ENCODE data around the gene PITPNC1. TPM values are rescaled to one million over a fixed set of nuclear protein-coding genes. Genes with fewer than 3 reads are reported as not detected.

Gene PITPNC1
- total RNA-seq, 1 donor from 2014 or later, result 25.4 TPM

GRCh38 chr17:67496286-67496685 lies 119.2 kb downstream of the PITPNC1 start:
- DNase-seq (no peak), ATAC-seq (no peak)
- H3K9me3 ChIP-seq, result no peaks in the 10 kb centered on the region
- intact Hi-C loops (cut with DNase I), result no loop called here
- H3K27ac ChIP-seq, result no peak overlapping the region
- TF ChIP-seq CTCF (IDR thresholded peaks at IDR 0.05), result no peak
- H3K4me1 ChIP-seq, result peaks cover 9% of the 10 kb centered on the region
- no peaks in the 10 kb centered on the region for H3K36me3 ChIP-seq
- H3K4me3 ChIP-seq, result no peak overlapping the region
- H3K27me3 ChIP-seq, result no peaks in the 10 kb centered on the region

- Histone ChIP-seq H3K9me3 (no peaks in the 10 kb centered on the region), H3K4me1 (no peaks in the 10 kb centered on the region), H3K4me3 (no peak overlapping the region), H3K27me3 (no peaks in the 10 kb centered on the region), H3K27ac (no peak overlapping the region), H3K36me3 (no peaks in the 10 kb centered on the region)
- ATAC-seq, result no peak
- TF ChIP-seq CTCF (IDR thresholded peaks at IDR 0.05), result no peak
- DNase-seq, result no peak
- intact Hi-C loops (cut with DNase I), result no loop called here
Observed at GRCh38 chr17:67499685-67500084, 122.6 kb downstream of the PITPNC1 start.

GRCh38 chr17:67500261-67500660 lies 123.2 kb downstream of the PITPNC1 start:
- TF ChIP-seq CTCF (IDR thresholded peaks at IDR 0.05), result no peak
- intact Hi-C loops (cut with DNase I), result no loop called here
- Histone ChIP-seq H3K27me3 (no peaks in the 10 kb centered on the region), H3K9me3 (no peaks in the 10 kb centered on the region), H3K4me3 (no peak overlapping the region), H3K27ac (no peak overlapping the region), H3K4me1 (no peaks in the 10 kb centered on the region), H3K36me3 (no peaks in the 10 kb centered on the region)
- DNase-seq (no peak), ATAC-seq (no peak)

DNA sequence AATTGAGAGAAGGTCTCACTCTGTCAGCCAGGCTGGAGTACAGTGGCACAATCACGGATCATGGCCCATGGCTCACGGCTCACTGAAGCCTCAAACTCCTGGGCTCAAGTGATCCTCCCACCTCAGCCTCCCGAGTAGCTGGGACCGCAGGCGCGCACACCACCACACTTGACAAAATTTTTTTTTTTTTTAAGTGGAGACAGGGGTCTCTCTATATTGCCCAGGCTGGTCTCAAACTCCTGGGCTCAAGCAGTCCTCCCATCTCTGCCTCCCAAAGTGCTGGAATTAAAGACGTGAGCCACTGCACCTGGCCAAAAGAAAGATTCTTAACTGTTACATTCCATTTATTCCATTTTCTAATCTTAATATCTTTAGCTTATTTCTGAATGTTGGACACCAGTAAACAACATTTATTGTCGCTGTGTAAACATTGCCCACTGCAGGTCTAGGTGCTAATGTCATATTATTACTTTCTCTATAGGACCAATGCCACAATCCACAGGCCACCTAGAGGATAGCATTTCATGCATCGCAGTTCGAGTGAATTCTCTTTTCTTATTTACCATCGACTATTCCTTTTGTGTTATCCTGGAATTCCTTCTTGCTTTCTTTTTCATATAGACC lies 123.7 kb downstream of the PITPNC1 start:
- no peak for ATAC-seq
- no peaks in the 10 kb centered on the region for H3K27me3 ChIP-seq
- H3K4me1 ChIP-seq, result no peaks in the 10 kb centered on the region
- H3K4me3 ChIP-seq, result no peak overlapping the region
- H3K9me3 ChIP-seq, result no peaks in the 10 kb centered on the region
- TF ChIP-seq CTCF (IDR thresholded peaks at IDR 0.05), result no peak
- H3K27ac ChIP-seq, result no peak overlapping the region
- intact Hi-C loops (cut with DNase I), result no loop called here
- H3K36me3 ChIP-seq, result no peaks in the 10 kb centered on the region
- no peak for DNase-seq

DNA sequence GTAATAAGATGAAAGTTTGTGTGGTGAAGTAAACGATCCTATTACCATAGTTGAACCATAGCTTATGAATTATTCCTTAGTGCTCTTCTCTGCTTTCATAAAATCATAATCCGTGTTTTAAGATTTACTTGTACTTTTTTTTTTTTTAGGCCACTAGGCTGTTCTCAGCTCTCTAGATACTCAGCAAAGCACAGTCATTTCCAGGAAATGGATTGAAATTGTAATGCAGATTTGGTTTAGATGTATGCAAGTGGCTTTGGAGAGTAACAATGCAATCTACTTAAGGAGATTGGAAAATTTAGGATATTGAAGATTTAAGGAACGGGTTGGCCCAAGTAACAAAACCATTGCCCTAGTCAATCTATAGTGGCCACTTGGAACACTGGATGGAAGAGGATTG lies 125.1 kb downstream of the PITPNC1 start:
- no peak for DNase-seq
- H3K4me3 ChIP-seq, result no peak overlapping the region
- no peaks in the 10 kb centered on the region for H3K27me3 ChIP-seq
- no peak for ATAC-seq
- TF ChIP-seq CTCF (IDR thresholded peaks at IDR 0.05), result no peak
- H3K4me1 ChIP-seq, result no peaks in the 10 kb centered on the region
- intact Hi-C loops (cut with DNase I), result no loop called here
- H3K9me3 ChIP-seq, result no peaks in the 10 kb centered on the region
- H3K36me3 ChIP-seq, result no peaks in the 10 kb centered on the region
- no peak overlapping the region for H3K27ac ChIP-seq

- no peak for TF ChIP-seq CTCF (IDR thresholded peaks at IDR 0.05)
- intact Hi-C loops (cut with DNase I), result no loop called here
- no peaks in the 10 kb centered on the region for H3K4me1 ChIP-seq
- no peaks in the 10 kb centered on the region for H3K36me3 ChIP-seq
- H3K27me3 ChIP-seq, result no peaks in the 10 kb centered on the region
- DNase-seq, result no peak
- ATAC-seq, result no peak
- H3K4me3 ChIP-seq, result no peak overlapping the region
- H3K9me3 ChIP-seq, result no peaks in the 10 kb centered on the region
- no peak overlapping the region for H3K27ac ChIP-seq
Observed at GRCh38 chr17:67503184-67503583, 126.1 kb downstream of the PITPNC1 start.

All from upper lobe of right lung (tissue), 1 donor.